ENCODE results near the gene PARD3.

PARD3 gene

DNA sequence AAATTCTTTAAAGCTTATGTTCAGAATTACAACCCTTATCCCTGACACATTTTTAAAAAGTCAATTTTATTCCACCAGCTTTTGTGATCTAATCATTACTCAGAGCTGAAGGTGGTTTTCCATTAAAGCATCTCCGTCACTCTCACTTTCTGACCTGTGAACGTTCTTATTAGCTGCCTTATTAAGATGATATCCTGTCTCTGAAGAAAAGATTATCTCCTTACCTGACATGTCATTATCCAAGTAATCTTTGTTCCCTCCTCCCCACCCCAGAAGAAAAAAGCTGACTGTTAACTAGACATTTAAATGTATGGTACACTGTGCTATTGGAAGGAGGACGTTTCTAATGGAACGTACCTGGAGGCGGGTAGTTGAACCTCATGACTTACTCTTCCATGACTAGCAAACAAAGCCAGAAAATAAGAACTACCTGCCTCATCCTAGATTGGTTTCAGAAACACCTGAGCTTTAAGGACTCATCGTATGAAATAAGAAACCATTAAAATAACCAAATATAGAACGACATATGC lies 708.7 kb downstream of the PARD3 start:
- DNase-seq: no peak

DNA sequence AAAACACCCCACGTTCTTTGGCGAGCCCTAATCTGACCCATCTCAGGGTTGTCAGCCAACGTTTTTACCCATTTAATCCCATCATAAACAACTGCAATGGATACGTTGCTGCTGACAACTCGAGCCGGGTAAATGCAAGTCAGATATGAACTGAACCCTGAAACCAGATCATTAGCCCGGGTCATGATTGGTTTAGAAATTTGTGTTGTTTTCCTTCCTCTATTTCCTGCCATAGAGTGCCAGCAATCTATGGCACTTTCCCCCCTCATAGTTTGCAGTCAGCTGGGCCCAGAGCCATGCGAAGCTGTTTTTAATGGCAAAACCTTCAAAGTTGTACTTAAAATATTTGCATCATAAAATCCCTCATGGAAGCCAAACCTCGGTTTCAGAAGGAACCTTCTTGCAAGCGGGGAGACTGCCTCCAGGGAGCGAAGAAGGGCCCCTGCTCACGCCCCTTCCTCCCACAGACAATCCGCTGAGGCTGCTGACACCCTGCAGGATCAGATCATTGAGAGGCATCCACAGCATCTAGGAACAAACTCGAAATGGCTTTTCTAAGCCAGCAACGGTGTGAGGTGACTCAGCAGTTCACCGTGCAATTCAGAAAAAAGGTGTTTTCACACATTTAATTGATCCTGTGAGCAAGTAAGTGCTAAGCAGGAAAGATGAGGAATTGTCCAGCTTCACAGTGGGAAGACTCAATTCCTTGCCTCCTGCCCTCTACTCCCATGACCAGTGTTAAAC lies 710.1 kb downstream of the PARD3 start:
- no peak for DNase-seq

GRCh38 chr10:34102893-34103506 lies 712.1 kb downstream of the PARD3 start:
- no peak for DNase-seq

DNA sequence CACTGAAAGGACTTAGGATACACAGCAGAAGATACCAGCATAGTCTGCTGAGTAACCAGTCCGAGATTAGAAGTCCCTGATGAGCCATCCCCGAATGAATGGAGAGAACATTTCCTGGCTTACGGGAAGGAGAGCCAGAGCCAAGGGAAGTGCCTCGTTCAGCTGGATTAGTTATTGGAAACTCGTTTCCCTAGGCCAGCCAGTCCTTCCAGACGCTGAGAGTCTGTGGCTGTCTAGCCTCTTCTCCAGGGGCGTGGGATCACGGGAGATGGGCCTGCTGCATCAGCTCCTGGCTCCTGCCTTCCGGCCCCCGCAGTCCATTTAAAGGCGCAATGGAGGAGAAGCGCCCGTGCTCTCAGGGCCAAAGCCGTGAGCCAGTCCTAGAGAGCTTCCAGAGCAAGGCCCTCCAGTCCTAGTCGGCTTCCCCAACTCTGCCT lies 712.8 kb downstream of the PARD3 start:
- no peak for DNase-seq

DNA sequence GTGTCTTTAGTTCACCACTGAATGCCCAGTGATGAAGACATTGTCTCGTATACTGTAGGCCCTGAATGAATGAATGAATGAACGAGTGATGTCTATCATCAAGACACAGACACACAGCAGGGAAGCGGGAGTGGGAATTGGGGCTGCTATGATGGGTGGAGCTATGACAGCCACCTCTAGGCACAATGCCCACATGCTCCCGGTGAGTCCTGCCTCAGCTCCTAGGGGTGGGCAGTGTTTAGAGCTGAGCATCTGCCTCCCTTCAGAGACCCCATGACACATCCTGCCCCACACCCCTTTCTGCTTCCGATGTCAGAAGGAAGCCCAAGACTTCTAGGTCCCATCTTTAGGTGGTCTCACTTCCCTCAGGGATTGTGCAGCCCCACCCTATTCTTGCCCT lies 714.1 kb downstream of the PARD3 start:
- DNase-seq: no peak

GRCh38 chr10:34098821-34099567 lies 716.1 kb downstream of the PARD3 start:
- no peak for DNase-seq

GRCh38 chr10:34097682-34098081 lies 717.4 kb downstream of the PARD3 start:
- no peak for DNase-seq

- no peak for DNase-seq
Observed at GRCh38 chr10:34094961-34095360, 720.1 kb downstream of the PARD3 start.

DNA sequence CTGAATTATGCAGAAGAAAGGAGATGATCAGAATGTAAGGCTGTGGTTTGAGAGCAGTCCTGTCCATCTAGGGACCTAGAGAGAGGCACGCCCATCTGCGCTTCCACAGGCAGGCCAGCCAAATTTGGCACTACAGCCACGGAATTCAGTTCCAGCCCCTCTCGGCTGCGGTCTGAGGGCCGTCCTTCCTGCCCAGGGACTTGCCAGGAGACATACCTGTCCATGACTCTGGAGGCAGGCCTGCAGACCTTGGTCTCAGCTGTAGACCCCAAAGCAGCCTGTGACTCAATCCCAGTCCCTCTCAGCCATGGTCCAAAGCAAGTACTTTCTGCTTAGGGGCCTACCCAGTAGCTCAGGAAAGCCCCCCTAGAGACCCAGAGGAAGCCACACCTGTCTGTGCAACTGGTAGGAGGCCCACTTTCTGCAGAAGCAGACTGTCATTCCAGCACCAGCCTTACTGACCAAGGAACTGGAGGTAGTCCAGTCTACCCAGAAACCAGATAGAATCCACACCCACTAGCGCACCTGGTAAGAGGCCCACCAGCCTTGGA lies 720.9 kb downstream of the PARD3 start:
- DNase-seq: no peak

GRCh38 chr10:34092891-34093290 lies 722.2 kb downstream of the PARD3 start:
- DNase-seq: no peak

DNA sequence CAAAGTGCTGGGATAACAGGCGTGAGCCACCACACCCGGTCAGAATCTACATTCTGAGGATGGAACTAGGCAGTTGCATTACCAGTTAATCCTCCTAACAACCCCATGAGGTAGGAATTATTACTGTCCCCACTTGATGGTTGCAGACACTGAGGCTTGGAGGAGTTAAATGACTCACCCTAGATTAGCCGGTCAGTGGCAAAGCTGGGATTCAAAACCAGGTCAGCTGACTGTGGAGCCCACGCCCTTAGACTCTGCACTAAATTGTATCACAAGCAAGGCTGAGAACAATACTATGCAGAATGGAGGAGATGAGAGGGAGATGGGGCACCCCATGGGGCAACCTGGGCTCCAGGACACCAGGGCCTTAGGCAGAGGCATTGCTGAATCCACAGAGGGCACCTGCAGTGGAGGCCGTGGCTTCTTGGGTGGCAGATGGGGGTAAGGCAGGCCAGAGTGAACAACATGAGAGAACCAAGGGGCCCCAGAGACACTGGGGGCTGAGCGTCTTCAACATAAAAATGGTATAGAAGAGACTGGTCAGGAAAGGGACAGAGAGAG lies 723.4 kb downstream of the PARD3 start:
- no peak for DNase-seq

DNA sequence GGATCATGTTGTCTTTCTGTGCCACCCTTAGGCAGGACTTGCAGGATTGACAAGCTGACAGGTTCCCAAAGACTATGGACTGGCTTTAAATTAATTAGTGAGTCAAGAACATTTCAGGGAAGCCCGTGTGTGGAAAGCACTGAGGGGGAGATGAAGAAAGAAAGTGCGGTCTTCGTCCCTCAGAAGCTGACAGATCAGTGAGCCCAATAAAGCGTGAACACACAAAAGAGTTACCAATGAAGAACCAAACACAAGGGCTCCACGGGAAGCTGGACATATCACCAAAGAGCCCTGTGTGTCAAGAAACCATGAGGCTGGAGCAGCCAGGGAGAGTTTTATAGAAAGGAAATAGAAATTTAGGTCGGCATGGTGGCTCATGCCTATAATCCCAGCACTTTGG lies 725.8 kb downstream of the PARD3 start:
- DNase-seq: no peak

DNA sequence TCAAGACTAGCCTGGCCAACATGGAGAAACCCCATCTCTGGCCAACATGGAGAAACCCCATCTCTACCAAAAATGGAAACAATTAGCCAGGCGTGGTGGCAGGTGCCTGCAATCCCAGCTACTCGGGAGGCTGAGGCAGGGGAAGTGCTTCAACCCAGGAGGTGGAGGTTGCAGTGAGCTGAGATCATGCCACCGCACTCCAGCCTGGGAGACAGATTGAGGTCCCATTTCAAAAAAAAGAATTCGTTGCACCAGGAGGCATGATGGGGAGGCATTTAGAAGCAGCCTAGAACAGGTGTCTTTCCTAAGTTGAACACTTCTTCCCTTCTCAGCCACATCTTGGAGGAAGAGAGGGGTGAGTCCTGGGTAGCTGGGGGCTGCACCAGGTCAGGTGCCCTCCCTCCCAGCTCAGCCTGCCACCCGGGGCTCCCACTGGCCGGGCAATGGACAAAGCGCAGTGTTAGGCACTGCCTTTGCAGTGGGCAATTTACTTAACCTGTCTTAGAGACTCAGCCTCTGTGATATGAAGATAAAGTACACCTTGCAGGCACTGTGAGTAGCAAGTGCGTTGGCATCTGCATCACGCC lies 726.8 kb downstream of the PARD3 start:
- DNase-seq: no peak

GRCh38 chr10:34087095-34087418 lies 728.0 kb downstream of the PARD3 start:
- no peak for DNase-seq

GRCh38 chr10:34083567-34083966 lies 731.5 kb downstream of the PARD3 start:
- DNase-seq: no peak

- DNase-seq: no peak
Observed at GRCh38 chr10:34081948-34082347, 733.1 kb downstream of the PARD3 start.

- DNase-seq: no peak
Observed at GRCh38 chr10:34081347-34081743, 733.8 kb downstream of the PARD3 start.

DNA sequence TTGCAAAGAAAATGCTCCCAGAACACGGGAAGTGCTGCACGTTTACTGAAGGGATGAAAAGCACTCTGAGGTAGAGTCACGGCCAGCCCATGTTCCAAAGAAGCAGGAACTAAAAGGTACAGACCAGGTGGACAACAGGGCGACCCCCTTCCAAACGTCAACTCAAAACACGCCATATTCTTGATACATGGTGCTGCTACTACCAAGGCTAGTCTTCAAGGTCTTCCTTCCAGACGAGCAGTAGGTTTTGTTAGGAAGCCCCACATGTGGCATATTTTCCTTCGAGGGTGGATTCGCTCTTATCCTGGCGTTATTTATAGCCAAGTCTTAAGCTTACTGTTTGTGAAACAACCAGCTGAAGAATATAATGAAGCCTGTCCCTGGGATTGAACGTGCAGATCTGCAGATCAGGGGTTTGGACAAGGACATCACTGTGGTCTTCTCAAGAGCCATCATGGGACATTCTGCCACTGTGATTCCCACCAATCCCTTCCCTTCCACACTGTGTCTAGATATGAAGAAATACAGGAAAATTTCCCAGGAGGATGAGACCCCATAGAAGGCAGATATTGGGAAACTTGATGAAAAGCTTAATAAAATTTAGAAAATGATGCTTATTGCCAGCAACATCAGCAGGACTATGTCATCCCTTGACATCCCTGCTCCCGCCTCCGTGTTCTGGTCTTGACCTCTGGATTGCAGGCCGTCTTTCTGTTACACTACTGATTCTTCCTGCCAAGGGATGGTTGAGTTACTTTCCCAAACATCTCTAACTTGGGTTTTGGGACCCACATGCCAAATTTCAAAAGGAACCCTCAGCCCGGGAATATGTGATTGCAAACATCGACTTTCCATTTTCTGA lies 734.4 kb downstream of the PARD3 start:
- DNase-seq: no peak

DNA sequence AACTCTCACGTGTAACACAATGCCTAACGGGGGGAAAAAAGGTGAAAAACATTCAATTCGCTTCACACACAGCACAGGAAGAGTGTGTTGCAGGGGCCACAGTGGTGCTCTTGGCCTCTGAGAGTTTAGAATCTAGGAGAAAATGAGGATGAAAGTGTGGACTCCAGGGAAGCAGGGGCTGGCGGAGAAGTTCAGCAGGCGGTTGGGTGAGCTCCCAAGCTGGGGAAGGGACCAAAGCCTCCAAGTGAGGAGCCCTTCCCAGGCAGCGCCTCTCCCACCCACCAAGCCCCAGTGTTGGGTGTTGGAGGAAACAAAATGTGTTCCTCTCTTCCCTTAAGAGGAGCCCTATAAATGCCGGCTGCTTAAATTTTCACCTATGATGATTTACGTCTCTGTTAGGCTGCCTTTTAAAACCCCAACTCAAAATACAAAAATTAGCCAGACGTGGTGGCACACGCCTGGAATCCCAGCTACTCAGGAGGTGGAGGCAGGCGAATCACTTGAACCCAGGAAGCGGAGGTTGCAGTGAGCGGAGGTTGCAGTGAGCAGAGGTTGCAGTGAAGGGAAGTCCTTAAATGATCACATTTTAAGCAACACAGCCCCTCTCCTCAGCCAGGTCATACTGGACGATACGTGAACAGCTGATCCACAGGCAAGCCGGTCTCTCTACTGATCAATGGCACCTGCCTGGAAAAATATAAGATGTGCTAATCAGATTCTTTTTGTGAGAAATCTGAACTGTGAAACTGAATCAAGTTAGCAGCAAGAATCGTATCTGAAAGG lies 735.2 kb downstream of the PARD3 start:
- DNase-seq: no peak

DNA sequence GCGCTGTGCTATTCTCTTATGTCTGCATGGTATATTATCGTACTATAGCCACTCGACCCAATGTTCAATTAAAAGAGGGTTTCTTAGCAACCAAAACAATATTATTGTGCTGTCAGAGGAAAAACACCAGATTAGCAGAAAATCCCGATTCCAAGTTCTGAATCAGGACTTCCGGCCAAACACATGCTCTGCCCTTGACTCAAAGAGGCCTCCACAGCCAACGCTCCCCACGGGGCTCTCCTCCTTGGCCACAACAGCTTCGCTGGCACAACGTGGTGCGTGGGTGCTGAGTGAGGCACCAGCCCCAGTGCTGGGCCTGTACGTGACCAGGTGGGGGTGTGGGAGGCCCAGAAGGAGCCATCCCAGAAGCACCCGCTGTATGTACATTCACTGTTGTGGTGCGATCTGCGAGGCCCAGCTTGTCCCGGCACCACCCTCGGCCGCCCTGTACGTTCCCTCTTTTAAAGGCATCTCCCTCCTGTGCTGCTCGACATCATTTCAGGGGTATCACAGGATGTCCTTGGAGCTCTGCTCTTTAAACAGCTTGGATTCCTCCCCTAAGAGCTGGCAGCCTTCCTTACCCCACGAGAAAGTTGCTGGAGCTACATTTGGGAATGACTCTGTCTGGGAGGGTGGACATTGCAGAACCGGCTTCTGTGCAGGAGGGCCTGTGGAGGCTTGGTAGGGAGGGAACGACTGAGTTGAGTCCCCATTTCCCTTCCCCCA lies 736.2 kb downstream of the PARD3 start:
- DNase-seq: no peak
